ENCODE data around the gene MGMT.

The MGMT gene

GRCh38 chr10:129659508-129660268 is 192.6 kb downstream of the MGMT start:
- peak; percentile 14 for DNase-seq

- no peak for DNase-seq
These were observed 193.5 kb downstream of the MGMT start for GRCh38 chr10:129660569-129660968.

- peak; percentile 9 for DNase-seq
These were observed 195.4 kb downstream of the MGMT start for GRCh38 chr10:129662426-129662825.

- no peak for DNase-seq
These were observed 203.1 kb downstream of the MGMT start for GRCh38 chr10:129670124-129670523.

GRCh38 chr10:129673292-129673691 is 206.3 kb downstream of the MGMT start:
- no peak for DNase-seq

GRCh38 chr10:129675027-129675769 is 208.2 kb downstream of the MGMT start:
- DNase-seq: no peak

- DNase-seq: no peak
These were observed 209.0 kb downstream of the MGMT start for GRCh38 chr10:129676014-129676413.

GRCh38 chr10:129677377-129677927 is 210.4 kb downstream of the MGMT start:
- DNase-seq: no peak

GRCh38 chr10:129678186-129678585 is 211.1 kb downstream of the MGMT start:
- no peak for DNase-seq

GRCh38 chr10:129679207-129679606 is 212.2 kb downstream of the MGMT start:
- DNase-seq: no peak

GRCh38 chr10:129680661-129681344 is 213.8 kb downstream of the MGMT start:
- DNase-seq: no peak

GRCh38 chr10:129681856-129682255 is 214.8 kb downstream of the MGMT start:
- no peak for DNase-seq

- no peak for DNase-seq
These were observed 216.5 kb downstream of the MGMT start for GRCh38 chr10:129683519-129683918.

- DNase-seq: no peak
These were observed 216.9 kb downstream of the MGMT start for GRCh38 chr10:129683920-129684319.

- DNase-seq: no peak
These were observed 218.2 kb downstream of the MGMT start for GRCh38 chr10:129685271-129685670.

GRCh38 chr10:129689671-129690071 is 222.6 kb downstream of the MGMT start:
- DNase-seq: peak; percentile 20

- DNase-seq: no peak
These were observed 223.4 kb downstream of the MGMT start for GRCh38 chr10:129690248-129691070.

GRCh38 chr10:129692695-129693094 is 225.7 kb downstream of the MGMT start:
- no peak for DNase-seq

- DNase-seq: no peak
These were observed 226.3 kb downstream of the MGMT start for GRCh38 chr10:129693382-129693781.

- no peak for DNase-seq
These were observed 227.1 kb downstream of the MGMT start for GRCh38 chr10:129694184-129694583.

- DNase-seq: no peak
These were observed 227.7 kb downstream of the MGMT start for GRCh38 chr10:129694691-129695243.

GRCh38 chr10:129695671-129696070 is 228.6 kb downstream of the MGMT start:
- no peak for DNase-seq
